Esophagus (tissue), 2 donors: ENCODE results near the gene ROBO3. TPM values are rescaled to one million over a fixed set of nuclear protein-coding genes. Genes with fewer than 3 reads are reported as not detected.

ENCODE experiments used
- H3K27ac ChIP-seq, 2 donors: one replicate each; pipeline ENCODE4 v1.5.1; 2013; ENCODE audit warnings: low read depth in 2 of 2, mild to moderate bottlenecking in 2 of 2, inconsistent platforms in 1 of 2, low read length in 1 of 2, moderate library complexity in 1 of 2
- H3K27me3 ChIP-seq, 2 donors: one replicate each; pipeline ENCODE4 v1.6.1; 2013; ENCODE audit warnings: low read length in 2 of 2, control low read depth in 1 of 2, mild to moderate bottlenecking in 1 of 2; ENCODE audit not compliant: insufficient read depth in 2 of 2, control insufficient read depth in 1 of 2
- H3K36me3 ChIP-seq, 2 donors: one replicate each; pipeline ENCODE4 v1.6.1; 2013; ENCODE audit warnings: low read length in 1 of 2; ENCODE audit not compliant: control insufficient read depth in 2 of 2, insufficient read depth in 2 of 2
- H3K4me1 ChIP-seq, 2 donors: one replicate each; pipeline ENCODE4 v1.6.1; 2013; ENCODE audit warnings: low read length in 1 of 2; ENCODE audit not compliant: control insufficient read depth in 2 of 2, insufficient read depth in 2 of 2
- H3K4me3 ChIP-seq, 2 donors: one replicate each; pipeline ENCODE4 v1.5.1; 2013; ENCODE audit warnings: low read length in 2 of 2, mild to moderate bottlenecking in 2 of 2, low read depth in 1 of 2, moderate library complexity in 1 of 2
- H3K9me3 ChIP-seq, 2 donors: one replicate each; pipeline ENCODE4 v1.6.1; 2013; ENCODE audit warnings: mild to moderate bottlenecking in 2 of 2, low read depth in 1 of 2, low read length in 1 of 2, moderate library complexity in 1 of 2; ENCODE audit not compliant: control insufficient read depth in 2 of 2, insufficient read depth in 1 of 2
- WGBS, 2 donors: extraction: QIAGEN DNeasy Blood & Tissue Kit; methylation state at CpG; one replicate each; pipeline ENCODE4 v1.1.7; 2013; 5-methylcytosine and 5-hydroxymethylcytosine counted together
- polyA plus RNA-seq, 2 donors: library from polyadenylated mRNA; stranded (reverse); fragments of 200-250 nt; gene quantifications; one replicate each; pipeline ENCODE4 v1.2.3, GENCODE V29; 2013
- donor health status: healthy with polysubstance abuse.
- donor health status: Bipolar disorder and iron deficiency.

The ROBO3 gene
- polyA plus RNA-seq, 2 donors: 8.6 to 20.6 TPM

DNA sequence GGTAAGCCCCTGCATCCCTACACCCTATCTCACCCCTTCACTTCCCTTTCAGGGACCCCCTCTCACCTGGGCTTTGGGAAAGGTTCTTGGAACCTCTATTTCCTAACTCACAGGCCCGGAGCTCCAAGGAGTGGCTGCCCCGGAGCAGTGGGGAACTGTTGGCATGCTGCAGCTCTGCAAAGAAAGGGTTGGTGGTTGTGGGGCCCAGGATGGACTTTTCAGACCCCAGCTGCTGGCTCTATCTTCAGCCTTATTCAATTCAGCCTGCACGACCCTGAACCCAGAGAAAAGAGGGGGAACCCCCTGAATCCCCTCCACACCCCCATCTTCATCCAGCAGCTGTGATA is 22.4 kb downstream of the ROBO3 start:
- Histone ChIP-seq H3K9me3 (no peaks in the 10 kb centered on the region), H3K27me3 (no peaks in the 10 kb centered on the region), H3K27ac (no peak overlapping the region), H3K4me1 (no peaks in the 10 kb centered on the region), H3K4me3 (no peak overlapping the region), H3K36me3 (no peaks in the 10 kb centered on the region)
- 74 to 77% methylated on average over 3 of the region's 3 CpGs for WGBS, 2 donors

DNA sequence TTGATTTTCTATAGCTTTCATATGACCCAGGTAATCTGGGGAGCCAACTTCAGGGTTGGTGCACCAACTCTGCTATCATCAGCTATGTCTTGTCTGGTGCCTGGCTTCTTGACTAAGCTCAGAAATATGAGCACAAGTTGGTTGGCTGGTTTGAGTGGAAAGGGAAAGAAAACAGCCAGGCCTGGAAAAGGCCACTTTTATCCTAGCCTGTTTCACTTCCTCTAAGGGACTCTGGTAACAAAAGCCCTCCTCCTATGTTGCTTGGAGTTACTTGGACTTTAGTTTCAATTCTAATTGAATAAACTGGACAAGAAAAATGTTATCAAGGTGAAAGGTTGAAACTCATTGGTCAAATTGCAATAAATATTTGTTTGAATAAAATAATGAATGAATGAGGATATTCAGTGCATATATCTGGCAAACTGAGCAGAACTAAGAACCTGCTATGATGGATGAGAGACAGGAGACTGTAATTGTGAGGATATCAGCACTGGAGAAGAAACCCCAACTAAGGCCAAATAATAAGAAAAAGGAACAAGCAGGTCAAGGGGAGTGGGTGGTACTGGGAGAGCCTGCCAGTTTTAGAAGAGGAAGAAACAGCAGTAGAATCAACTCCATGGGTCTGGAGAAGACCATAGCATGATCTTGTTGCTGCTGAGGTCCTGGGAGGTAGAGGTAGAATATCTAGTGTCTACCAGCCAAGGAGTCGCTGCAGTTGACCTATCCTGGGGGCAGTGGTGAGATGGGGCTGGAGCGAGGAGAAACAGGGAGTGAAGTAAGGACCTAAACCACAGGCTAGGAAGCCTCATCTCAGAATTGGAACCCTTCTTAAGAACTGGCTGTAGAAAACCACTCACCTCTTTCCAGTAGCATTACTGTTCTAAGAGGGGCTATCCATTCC is 24.2 kb downstream of the ROBO3 start:
- H3K27ac ChIP-seq: no peak overlapping the region
- no peaks in the 10 kb centered on the region for H3K9me3 ChIP-seq
- no peaks in the 10 kb centered on the region for H3K27me3 ChIP-seq
- no peaks in the 10 kb centered on the region for H3K36me3 ChIP-seq
- no peak overlapping the region for H3K4me3 ChIP-seq
- WGBS, 2 donors: 84 to 87% methylated on average over 2 of the region's 2 CpGs
- no peaks in the 10 kb centered on the region for H3K4me1 ChIP-seq

DNA sequence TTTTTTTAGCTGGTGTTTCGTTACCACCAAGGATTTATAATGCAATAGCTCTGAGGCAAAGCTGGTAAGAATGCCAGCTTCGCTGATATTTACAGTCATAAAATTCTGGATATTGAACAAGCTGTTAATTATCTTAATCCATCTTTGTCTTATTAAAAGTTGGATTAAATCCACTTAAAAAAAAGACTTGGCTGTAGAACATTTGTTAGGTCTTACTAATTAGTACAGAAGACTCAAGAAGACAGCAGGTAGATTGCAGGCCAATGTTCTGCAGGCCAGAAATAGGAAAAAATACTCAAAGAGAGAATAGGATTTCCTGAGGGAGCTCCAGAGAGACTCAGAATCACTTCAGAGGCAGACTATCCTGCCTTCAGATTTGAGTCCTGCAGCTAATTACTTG is 24.9 kb downstream of the ROBO3 start:
- no peak overlapping the region for H3K27ac ChIP-seq
- 85 to 91% methylated on average over 2 of the region's 2 CpGs for WGBS, 2 donors
- H3K4me1 ChIP-seq: no peaks in the 10 kb centered on the region
- H3K4me3 ChIP-seq: no peak overlapping the region
- H3K9me3 ChIP-seq: no peaks in the 10 kb centered on the region
- H3K27me3 ChIP-seq: no peaks in the 10 kb centered on the region
- H3K36me3 ChIP-seq: no peaks in the 10 kb centered on the region

DNA sequence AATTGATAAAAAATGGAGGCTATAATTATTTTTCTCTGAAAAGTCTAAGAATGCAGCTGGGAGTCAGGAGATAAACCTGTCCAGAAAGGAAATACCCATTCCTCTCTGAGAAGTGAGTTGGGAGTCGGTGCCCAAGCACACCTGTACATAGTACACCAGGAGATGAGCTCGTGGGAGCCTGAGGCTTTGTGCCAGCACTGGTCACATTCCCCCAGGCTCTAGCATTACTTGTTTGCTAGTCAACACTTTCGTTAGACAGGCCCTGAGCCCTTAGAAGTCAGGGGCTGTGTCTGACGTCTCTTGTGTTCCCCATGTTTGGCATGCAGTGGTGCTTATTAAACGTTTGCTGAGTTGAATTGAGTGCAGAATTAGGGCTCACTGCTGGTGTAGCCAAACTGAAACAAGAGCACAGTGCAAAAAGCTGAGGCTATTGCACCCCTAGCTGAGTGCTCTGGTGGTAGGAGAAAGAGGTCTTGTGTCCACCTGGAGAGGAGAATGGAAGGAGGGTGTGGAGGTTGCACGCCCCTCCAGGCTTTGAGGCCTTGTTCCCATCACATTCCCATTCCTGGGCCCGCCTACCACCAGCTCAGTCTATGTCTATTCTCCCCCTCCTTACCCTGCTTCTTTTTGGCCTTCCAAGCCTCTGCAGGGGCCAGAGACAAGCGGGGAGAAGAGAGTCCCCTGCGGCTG is 25.6 kb downstream of the ROBO3 start:
- Histone ChIP-seq H3K4me1 (no peaks in the 10 kb centered on the region), H3K4me3 (no peak overlapping the region), H3K36me3 (no peaks in the 10 kb centered on the region), H3K27me3 (no peaks in the 10 kb centered on the region), H3K9me3 (no peaks in the 10 kb centered on the region), H3K27ac (no peak overlapping the region)
- WGBS, 2 donors: 61 to 70% methylated on average over 9 of the region's 9 CpGs

DNA sequence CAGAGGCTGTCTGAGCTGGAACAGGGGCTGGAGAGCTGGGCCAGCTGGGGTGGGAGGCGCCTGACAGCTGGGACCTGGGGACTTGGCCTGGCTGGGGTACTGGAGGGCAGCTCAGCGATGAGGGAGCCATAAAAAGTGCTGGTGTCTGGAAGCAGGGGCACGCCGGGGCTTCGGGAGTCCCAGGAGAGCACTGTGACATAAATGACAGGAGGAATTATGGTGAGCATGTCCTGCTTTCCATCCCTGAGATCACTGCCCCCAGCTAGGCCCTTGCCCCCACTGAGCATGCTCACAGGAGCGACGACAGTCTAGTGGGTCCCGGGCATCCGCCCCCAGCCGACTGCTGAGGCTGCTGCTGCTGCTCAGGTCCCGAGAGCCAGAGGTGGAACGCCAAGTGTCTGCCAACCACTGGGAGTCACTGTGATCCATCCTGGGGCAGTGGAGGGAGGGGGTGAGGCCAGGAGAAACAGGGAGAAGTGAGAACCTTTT is 26.2 kb downstream of the ROBO3 start:
- H3K27ac ChIP-seq: no peak overlapping the region
- H3K9me3 ChIP-seq: no peaks in the 10 kb centered on the region
- no peaks in the 10 kb centered on the region for H3K36me3 ChIP-seq
- no peak overlapping the region for H3K4me3 ChIP-seq
- WGBS, 2 donors: 55 to 62% methylated on average over 12 of the region's 12 CpGs
- no peaks in the 10 kb centered on the region for H3K4me1 ChIP-seq
- H3K27me3 ChIP-seq: no peaks in the 10 kb centered on the region

DNA sequence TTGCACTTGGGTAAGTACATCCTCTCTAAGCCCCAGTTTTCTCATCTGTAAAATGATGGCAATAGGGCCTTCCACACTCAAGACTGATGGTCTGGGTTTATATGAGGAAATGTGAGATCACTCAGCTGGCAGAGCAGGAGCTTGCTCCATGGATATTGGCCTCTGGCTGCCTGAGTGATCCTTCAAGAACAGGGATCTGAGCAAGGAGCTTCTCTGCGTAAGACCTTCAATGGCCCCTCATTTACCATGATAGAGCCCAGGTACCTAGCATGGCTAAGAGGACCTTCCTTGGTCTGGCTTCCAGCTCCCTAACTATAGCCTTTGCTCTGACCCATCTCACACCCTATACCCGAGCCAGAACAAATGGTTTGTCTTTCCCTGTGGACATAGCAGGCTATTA is 26.9 kb downstream of the ROBO3 start:
- 81 to 88% methylated on average over 2 of the region's 2 CpGs for WGBS, 2 donors
- no peaks in the 10 kb centered on the region for H3K9me3 ChIP-seq
- H3K27me3 ChIP-seq: no peaks in the 10 kb centered on the region
- no peak overlapping the region for H3K27ac ChIP-seq
- H3K4me3 ChIP-seq: no peak overlapping the region
- H3K4me1 ChIP-seq: no peaks in the 10 kb centered on the region
- no peaks in the 10 kb centered on the region for H3K36me3 ChIP-seq

DNA sequence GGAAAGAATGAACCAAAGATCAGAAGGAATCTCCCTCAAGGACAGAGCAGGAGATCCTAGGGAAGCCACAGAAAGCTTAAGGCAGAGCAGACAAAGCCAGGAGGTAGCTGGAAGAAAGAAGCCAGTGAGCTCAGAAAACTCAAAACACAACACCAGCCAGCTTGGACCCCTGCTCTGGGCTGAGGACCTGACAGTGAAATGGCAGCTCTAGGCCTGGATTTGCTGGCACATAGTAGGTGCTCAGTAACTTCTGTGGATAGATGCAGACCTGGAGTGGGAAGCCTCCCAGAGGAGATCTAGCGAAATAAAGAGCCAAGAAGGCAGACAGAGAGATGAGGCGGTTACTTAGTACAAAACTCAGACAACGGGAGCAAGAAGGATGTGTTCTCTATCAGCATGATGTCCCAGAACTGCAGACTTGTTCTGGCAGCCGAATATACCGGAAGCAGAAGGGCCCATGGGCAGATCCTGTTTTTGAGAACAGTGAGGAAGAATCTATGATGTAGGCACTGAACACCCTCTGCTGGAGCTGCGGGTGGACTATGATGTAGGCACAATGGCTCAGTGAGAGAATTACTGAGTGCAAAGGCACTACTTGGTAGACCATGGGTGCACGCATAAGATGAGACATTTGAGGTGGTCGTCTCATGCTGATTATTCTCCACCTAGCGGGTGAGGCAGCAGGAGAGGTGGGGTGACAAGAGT is 27.7 kb downstream of the ROBO3 start:
- no peaks in the 10 kb centered on the region for H3K4me1 ChIP-seq
- H3K9me3 ChIP-seq: no peaks in the 10 kb centered on the region
- WGBS, 2 donors: 80% methylated on average over 9 of the region's 9 CpGs
- no peak overlapping the region for H3K4me3 ChIP-seq
- H3K27ac ChIP-seq: no peak overlapping the region
- no peaks in the 10 kb centered on the region for H3K36me3 ChIP-seq
- no peaks in the 10 kb centered on the region for H3K27me3 ChIP-seq

DNA sequence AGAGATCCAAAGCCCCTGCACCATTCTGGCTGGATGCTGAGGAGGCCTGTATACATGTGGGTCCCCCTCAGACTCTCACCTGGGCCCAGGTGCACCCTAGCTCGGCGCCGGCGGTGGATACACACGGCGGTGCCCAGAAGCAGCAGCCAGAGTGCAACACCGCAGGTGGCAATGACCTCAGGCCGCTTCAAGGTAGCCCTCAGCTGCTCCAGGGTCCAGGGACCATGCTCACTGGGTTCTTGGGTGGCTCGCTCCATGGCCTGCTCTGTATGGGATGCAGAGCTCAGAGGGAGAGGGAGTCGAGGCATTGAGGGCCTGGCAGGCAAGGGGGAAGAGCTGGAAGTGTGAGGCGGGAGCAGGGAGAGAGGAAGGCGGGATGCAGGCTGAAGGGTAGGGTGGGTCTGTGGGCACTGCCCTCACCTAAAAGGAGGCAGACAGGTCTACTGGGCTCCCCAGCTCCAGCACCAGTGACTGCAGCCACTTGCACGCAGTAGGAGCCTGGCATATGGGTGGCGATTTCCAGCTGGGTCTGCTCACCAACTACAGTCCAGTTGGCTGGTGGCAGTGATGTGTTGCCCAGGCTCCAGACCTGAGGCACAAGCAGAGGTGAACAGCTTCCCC is 28.7 kb downstream of the ROBO3 start:
- no peaks in the 10 kb centered on the region for H3K36me3 ChIP-seq
- no peak overlapping the region for H3K27ac ChIP-seq
- 86% methylated on average over 14 of the region's 14 CpGs for WGBS, 2 donors
- no peaks in the 10 kb centered on the region for H3K27me3 ChIP-seq
- no peak overlapping the region for H3K4me3 ChIP-seq
- H3K9me3 ChIP-seq: no peaks in the 10 kb centered on the region
- no peaks in the 10 kb centered on the region for H3K4me1 ChIP-seq

DNA sequence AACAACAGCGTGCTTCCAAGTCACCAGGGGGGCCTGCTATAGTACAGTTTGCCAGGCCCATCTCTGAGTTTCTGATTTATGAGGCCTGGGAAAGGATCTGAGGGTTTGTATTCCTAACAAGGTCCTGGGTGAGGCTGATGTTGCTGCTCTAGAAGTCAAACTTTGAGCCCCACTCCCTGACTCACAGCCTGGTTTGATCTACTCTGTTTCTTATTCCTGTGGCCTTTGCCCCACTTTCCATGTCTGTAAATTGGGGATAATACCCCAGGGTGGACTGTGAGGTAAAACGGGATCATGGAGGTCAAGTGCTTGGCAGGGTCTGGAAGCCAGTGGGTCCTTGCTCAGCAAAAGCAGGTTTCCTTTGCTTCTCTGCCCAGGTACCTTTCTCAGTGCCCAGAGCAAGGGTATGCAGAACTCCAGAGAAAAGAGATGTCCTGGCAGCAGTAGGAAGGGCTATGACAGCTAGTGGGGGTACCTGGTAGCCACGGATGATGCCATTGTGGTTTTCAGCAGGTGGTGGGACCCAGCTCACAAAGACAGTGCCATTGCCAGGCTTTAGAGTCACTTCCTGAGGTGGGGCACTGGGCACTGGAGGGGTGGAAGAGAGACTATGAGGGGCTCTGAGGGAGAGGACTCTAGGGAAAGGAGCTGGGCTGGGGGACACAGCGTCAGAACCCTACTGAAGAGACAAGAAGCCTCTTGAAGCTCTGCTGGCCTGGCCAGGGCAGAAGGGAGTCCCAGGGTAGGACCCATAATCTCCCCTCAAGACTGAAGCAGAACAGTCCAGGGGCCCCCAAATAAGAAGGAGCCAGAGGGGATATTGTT is 29.6 kb downstream of the ROBO3 start:
- H3K27ac ChIP-seq: no peak overlapping the region
- WGBS, 2 donors: 61 to 70% methylated on average over 4 of the region's 4 CpGs
- H3K4me1 ChIP-seq: no peaks in the 10 kb centered on the region
- no peak overlapping the region for H3K4me3 ChIP-seq
- H3K27me3 ChIP-seq: no peaks in the 10 kb centered on the region
- no peaks in the 10 kb centered on the region for H3K9me3 ChIP-seq
- no peaks in the 10 kb centered on the region for H3K36me3 ChIP-seq
